PC-9 (cell line): ENCODE data around the gene PLAAT3.

Experiments used
- EZH2 ChIP-seq: fragments of 200-600 bp; sonication (generic); IDR thresholded peaks from 2 replicates; pipeline ENCODE4 v1.8.0; 2017; ENCODE audit warnings: antibody characterized with exemption, low read depth
- TF ChIP-seq, protein P1 (sequence below): fragments of 200-600 bp; sonication (generic); conservative IDR thresholded peaks from 2 replicates; pipeline ENCODE4 v1.6.1; 2017; ENCODE audit warnings: mixed run types, antibody characterized with exemption, mild to moderate bottlenecking, moderate library complexity

DNA sequence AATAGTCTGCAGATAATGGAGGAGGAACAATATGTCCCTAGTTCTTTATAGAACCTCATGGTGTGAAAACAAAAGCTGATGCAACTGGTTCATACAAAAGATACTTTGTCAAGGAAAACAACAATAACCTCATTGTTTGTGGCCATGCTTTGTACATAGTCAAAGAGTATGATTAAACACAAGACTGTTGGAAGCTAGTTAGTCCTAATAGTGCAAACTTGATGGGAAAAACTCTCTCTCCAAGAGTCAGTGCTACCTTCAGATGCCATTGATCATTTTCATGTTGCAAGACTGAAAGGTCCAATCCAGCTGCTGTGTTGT lies 30.9 kb downstream of the PLAAT3 start:
- TF ChIP-seq, protein P1, sequence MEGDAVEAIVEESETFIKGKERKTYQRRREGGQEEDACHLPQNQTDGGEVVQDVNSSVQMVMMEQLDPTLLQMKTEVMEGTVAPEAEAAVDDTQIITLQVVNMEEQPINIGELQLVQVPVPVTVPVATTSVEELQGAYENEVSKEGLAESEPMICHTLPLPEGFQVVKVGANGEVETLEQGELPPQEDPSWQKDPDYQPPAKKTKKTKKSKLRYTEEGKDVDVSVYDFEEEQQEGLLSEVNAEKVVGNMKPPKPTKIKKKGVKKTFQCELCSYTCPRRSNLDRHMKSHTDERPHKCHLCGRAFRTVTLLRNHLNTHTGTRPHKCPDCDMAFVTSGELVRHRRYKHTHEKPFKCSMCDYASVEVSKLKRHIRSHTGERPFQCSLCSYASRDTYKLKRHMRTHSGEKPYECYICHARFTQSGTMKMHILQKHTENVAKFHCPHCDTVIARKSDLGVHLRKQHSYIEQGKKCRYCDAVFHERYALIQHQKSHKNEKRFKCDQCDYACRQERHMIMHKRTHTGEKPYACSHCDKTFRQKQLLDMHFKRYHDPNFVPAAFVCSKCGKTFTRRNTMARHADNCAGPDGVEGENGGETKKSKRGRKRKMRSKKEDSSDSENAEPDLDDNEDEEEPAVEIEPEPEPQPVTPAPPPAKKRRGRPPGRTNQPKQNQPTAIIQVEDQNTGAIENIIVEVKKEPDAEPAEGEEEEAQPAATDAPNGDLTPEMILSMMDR, result no peak
- no peak for TF ChIP-seq EZH2
